HG02678 (cell line): ENCODE data around the gene ATXN1.

Source experiments
- ATAC-seq: cut with Tn5 transposase; IDR thresholded peaks from one replicate; pipeline ENCODE4 v1.9.1; 2021; ENCODE audit warnings: mild to moderate bottlenecking, moderate library complexity; ENCODE audit not compliant: unreplicated experiment

Gene ATXN1

DNA sequence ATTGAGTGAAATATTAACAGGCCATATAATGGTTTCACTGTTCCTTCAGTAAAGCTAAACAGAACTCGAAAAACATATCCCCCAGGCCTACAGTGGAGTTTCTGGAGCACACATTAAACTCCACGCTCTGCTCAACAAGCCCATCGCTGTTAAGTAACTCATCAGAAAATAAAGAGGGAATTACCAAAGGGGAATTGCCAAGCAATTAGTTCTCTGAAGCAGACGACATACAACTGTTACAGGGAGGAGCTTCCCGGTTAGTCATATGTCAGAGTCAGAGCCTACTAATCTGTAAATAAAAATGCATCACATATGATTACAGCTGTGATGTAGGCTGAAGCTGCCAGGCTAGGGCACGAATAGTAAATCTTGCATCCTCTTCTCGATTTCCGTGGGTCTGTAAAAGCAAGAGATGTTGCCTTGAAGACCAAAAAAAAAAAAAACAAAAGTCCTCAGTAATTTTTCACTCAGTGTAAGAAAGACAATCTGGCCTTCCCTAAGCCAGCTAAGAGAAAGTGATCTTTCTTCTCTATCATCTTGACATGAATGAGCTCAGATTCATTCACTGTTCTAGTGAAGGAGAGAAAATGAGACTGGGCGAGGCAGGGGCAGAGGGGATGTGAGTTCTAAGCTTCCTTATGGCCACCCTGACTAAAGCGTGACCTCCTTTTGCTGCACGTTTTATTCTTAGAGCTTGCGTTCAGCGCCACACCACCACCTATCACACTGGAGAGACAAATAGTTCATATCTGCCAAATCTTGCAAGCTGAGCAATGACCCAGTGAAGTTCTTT is 13.8 kb downstream of the ATXN1 start:
- no peak for ATAC-seq

DNA sequence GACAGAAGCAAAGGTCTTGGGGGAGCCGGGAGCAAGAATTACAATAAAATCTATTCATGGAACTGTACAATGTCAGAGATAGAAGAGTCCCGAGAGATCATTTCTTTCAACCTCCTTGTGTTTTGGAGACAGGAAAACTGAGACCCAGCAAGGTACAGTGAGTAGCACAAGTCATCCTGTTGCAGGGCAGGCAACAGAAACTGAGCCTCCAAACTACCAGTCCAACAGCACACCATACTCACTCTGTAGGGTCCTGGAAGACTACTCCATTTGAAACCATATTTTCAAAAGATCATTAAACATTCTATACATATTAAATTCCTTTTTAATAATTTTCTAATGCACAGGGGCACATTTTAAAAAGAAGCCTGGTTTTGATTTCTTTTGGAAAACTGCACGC is 14.4 kb downstream of the ATXN1 start:
- ATAC-seq, result no peak

DNA sequence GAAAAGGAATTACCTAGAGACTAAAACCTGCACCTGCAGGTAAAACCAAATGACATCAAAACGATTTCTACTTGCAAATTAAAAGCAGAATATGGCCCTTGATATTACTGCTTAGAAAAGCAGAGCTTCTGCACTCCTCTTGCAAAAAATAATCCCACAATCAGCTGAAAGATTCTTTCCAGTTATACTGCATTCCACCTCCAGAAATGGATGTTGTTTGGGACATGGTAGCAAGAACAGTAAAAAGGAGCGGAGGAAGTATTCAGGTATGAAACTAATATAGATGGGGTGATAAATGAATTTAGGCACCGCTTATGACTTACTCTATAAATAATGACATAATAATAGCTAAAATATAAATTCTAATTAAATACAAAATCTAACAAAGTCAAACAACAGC is 14.9 kb downstream of the ATXN1 start:
- ATAC-seq, result no peak

DNA sequence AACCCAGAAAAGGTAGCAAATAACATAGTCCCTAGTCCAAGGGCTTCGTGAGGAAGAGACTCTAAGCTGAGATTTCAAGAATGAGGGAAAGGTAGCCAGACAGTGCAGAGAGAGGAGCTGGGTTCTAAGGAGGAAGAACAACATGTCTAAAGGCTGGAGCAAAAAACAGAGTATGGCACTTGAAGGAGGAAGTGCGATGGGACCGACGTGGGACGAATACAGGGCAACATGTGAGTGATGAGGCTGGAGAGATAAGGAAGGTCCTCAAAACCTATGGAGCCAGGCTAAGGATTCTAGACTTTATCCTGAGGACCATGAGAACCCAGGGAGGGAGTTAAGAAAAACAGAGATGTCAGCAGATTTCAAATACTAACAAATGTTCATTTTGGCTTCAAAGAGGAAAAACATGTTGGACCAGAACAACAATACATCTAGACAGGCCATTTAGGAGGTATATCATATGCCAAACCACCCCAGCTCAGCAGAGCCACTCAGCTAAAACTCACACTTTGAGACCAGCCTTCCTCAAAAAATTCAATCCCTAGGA is 17.5 kb downstream of the ATXN1 start:
- ATAC-seq, result no peak

DNA sequence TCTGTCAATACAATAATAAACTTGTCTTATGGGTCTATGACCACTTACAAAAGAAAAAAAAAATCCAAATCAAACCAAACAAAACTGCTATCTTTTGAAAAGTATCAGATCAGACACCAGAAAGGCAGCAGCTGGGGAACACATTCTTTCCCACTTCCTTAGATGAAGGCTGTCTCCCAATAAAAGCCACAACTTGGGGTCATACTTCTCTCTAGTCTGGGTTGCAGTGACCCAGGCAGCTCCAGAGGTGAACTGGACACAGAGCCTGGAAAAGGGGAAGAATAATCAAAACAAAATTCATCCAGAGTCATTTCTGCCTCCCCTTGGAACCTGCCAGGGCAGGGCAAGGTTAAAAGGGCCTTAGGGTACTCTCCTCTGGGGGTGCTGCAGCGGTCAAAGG is 19.1 kb downstream of the ATXN1 start:
- ATAC-seq, result no peak

DNA sequence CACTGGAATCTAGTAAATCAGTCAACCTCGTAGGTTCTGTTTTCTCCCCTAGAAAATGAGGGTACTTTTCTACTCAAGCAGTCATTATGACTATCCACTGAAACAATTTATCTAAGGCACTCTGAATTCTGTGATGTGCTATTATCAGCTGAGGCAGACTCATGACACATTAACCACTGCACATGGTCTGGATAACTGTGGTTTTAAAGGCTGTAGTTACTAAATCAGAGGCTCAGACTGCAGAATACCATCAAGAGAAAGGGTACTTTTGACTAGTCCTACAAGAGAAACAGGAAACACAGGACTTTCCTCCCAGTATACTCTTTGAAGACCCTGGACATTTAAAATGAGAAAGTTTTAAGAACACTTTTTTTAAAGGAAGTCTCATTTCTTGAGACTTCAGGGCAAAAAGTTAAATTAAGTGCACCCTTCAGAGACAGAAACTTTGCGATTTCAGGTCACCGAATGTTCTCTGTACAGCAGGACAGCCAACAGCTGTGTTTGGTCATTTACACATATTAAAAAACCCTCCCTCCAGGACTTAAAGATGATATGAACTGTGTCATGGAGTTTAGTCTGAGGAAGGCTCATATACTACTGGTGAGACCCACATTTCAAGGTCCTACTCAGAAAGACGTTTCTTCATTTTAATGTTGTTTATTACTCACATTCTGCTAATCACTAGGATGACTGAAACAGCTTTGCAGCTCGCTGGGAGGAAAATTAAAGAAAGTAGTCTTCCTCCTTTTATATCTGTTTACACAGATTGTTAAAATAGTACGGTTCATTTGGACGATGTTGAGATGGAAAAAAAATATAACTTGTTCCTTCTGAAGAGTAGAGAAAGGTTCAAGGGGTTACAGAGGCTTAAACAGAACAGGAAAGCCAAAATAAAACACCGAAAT is 19.9 kb downstream of the ATXN1 start:
- ATAC-seq, result peak; percentile 71

DNA sequence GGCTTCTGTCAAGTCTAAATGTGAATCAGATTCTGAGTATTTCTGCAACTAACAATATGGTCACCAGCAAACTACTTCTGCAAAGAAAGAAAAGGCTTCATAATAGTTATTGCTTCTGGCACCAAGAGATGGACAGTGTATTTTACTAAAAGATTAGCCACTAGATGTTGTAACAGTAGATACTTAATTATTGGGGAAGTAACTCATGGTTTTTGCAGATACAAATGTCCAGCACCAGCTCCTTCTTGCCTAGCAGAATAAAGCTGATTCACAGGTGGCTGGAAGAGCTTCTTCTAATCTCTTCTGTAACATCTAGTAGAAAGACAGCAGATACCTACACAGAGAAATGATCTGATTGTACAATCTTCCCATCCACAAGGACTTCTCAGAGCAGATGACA is 21.2 kb downstream of the ATXN1 start:
- no peak for ATAC-seq

DNA sequence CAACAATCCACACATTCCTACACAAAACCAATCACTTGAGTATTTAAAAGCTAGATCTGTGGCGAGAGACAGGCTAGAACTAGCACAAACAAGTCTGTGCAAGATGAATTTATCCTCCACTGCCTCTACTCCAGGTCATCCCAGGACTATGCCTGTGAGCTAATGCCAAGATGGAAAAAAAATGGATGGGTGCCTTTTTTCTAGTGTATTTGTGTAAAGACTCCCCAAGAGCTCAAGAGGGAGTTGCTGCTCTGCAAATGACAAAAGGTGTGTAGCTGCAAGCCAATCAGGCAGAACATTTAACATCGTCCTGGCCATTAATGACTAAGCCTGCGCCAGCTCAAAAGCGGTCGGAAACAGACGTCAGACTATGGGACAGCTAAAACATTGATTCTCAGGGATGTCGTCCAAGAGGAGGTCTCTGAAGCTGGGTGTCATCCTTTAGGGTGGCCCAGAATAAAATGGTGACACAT is 21.9 kb downstream of the ATXN1 start:
- ATAC-seq, result no peak

DNA sequence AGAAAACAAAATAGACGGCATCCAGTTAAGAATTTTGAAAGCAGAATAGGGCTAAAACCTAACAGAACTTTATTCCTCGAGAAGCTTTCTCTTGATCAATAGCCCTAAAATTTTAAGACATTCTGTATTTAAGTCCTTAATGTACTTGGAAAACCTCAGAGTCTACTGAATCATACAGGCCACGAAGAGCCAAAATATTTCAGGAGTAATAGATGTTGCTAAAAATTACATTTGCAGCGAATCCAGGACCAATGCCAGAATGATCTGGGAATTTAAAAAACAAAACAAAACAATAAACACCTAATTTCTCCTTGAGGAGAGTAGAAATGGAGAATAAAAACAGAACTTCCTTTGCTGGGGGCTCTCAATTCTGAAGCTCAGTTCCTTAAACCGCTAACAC is 23.3 kb downstream of the ATXN1 start:
- ATAC-seq, result no peak

DNA sequence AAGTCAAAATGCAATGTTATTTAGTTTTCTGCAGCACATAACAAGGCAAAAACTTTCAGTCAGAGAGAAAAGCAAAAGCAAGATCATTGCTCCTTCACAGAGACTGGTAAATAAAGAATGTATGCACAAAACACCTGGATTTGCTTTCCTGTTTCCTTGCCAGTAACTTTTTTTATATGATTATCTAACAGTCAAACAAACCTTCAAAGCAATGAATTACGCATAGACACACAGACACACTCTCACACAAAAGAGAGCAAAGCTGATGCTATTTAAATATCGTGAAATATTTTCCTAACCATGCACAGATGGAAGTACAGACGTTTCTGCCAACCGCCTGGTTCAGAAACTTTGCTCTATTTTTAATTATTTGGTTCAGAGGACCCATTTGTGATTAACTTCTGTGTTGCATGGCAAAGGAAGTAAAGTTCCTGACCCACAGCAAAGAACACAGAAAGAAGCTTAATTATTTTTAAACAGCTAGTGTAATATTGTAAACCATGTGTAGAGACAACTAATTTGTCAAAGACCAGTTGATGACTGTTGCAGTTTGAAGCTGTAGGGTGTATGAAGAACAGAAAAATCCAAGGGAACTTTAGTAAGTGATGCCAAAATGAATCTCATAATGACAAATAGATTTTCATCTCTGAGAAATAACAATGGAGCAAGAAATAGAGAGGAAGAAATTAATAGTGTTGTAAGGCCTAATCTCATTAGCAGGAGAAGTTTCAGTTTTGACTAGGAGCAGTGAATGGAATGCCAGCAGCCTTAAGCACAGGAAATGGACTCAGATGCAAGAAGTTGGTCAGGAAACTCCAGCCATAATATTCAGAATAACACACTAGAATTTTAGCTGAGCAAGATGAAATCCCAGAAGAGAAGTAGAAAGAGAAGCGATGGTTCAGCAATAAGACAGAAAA is 24.1 kb downstream of the ATXN1 start:
- ATAC-seq, result no peak

DNA sequence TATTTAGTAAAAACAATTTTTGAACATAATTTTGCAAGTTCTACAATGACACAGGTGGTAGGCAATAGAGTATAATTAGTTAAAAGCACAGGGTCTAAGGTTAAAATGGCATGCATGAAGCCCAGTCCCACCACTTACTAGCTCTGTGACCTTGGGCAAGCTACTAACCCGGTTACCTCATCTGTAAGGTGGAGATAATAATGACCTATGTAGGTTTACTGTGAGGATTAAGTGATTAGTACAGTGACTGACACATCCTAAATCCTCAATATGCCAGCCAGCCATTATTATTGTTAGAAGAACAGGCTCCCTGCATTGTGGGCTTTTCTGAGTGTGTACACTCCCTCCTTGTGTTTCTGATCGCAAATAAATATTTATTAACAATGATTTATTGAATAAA is 26.2 kb downstream of the ATXN1 start:
- no peak for ATAC-seq

DNA sequence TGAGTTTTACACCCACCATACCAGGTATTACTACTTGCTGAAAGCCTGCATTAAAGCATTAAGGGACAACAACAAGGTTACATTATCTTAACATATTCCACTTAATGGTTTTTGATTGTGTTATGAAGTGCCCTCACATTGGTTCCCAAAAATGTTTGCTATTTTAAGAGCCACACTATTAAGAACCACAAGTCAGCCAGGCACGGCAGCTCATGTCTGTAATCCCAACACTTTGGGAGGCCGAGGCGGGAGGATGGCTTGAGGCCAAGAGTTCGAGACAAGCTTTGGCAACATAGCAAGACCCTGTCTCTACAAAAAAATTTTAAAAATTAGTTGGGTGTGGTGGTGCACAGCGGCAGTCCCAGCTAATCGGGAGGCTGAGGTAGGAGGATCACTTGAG is 28.2 kb downstream of the ATXN1 start:
- no peak for ATAC-seq

DNA sequence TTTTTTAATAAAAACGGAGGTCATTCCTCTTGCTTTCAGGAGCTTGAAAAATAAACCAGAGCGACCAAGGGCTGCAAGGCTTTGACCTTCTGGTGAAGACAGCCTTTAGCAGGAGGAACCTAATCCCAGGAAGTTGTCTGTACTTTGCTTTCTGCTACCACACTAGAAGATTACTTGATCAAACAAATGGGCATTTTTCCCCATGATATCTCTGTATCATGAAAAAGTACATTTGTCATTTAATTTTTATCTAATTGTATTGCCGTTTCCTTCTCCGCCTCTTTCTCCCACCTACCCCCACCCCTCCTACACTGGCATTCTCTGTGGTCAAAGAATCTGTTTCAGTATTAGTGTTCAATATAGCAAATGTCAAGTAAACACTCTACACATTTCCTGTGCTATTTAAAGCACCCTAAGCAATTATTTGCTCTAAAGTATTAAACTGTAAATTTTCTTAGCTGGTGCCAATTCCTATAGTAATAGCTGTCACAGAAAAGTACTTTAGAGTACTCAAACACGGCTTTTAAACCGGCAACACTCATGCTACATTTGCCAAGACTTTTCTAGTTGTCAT is 29.7 kb downstream of the ATXN1 start:
- ATAC-seq, result peak; percentile 97

DNA sequence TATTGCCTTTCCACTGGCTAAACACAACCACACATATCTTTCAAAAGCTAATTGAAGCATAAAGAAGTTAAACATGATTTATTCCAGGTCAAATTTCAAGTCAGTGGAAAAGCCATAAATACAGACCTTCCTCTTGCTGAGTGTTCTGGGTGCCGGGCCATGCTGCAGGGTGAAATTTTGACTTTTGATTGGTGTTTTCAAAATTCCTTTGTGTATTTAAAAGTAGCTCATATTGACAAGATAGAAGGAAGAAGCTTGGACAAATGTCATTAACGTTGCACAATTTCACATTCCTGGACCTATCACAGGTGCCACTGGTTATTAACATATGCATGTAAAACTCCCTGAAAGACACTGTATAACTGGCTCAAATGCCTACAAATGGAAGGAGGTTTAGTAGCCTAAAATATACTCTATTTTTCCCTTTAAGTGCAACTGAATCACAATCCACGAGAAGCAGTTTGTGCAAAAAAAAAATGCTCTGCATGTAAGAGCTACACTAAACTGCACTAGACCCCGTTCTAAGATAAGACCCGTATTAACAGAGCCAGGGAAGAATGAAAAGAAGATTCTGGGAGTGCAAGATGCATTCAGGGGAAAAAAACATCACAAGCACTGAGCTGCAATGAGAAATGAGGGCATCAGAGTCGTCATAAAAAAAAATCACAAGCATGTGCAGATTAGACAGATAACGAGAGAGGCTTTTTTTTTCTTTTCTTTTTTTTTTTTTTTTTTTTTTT is 30.4 kb downstream of the ATXN1 start:
- no peak for ATAC-seq

DNA sequence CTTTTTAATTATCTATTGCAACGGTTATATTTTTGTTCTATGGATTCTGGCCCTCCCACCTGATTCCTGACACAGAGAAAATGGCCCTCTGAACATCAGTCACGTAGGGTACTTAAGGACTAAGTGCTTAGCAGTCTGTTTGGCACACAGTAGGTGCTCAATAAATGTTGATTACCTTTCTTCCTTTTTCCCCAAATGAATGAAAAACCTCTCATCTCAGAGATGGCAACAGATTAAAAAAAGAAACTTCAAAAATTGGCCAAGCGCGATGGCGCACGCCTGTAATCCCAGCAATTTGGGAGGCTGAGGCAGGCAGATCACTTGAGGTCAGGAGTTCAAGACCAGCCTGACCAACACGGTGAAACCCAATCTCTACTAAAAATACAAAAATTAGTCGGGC is 31.5 kb downstream of the ATXN1 start:
- no peak for ATAC-seq

DNA sequence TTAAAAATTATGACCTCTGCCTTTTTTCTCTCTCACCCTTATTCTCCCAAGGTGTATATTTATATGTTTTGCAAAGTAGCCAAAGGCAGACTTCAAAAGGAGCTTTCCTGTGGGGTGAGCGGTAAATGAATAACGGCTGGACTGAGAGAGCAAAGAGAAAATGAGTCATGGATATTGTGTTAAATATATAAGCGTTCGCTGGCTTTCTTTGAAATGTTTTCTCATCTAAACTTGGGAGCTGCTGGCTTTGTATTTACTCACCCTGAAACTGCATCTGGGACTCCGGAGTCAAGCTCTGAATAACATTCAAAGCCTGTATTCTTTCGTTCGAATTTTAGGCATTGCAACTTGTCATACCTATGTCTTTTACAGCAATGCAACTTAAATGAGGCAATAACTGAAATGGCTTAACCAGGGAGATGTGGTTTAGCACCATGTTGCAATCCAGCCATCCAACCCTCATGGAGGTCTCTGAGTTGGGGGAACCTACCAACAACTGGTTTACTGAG is 32.0 kb downstream of the ATXN1 start:
- ATAC-seq, result no peak

DNA sequence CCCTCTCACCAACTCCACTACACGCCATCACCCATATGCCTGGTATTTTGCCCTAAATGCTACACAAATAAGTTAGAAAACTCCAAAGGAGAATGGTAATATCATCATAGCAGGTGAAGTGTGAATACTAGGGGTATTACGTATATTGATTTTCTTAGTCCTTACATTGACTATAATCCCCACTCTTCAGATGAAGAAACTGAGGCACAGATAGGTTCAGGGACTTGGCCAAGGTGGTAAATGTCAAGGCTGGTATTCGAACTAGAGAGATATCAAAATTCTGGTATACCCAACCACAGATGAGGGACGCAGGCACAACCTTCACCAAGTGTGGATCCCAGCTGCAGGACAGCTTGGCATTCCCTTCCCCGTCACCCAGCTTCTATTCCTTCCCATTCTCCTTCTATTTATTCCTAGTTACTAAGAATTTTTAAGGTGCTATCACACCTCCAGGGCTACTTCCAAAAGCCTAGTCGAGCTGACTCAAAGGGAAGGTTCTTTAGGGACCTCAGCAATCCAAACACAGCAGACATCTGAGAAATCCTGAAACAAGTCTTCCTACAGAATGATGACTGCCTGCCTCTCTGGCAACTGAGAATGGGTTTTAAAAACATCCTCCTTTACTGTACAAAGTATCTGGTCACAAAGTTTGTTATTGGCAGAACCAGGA is 32.6 kb downstream of the ATXN1 start:
- ATAC-seq, result no peak

DNA sequence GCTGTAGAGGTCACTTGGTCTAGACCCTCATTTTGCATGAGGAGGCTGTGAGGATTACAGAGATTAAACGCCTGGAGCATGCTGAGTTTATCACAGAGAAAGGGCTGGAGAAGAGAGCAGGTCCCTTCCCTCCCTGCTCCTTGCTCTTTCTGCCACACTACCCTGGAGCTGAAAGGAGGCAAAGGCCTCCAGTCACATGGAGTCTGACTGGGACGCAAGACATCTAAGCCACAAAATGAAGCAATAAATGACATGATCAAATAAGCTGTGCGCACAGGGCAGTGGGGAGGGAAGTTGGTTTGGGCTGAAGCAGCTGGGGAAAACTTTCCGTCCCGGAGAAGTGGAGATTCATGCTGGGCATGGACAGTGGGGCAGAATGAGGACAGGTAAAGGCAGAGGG is 33.3 kb downstream of the ATXN1 start:
- ATAC-seq, result no peak
